GM18870 (cell line): ENCODE data around the gene GZMM.

Experiments
- ATAC-seq: cut with Tn5 transposase; IDR thresholded peaks from one replicate; pipeline ENCODE4 v1.9.1; 2021; ENCODE audit warnings: moderate library complexity; ENCODE audit not compliant: unreplicated experiment

Gene GZMM

GRCh38 chr19:533364-534058, 10.3 kb upstream of the GZMM start:
- no peak for ATAC-seq

- ATAC-seq, result no peak
These were observed 9.8 kb upstream of the GZMM start for GRCh38 chr19:534088-534487.

- no peak for ATAC-seq
These were observed 8.6 kb upstream of the GZMM start for GRCh38 chr19:535017-535835.

GRCh38 chr19:536031-536880, 7.6 kb upstream of the GZMM start:
- ATAC-seq, result no peak

GRCh38 chr19:536881-537404, 6.9 kb upstream of the GZMM start:
- ATAC-seq, result no peak

GRCh38 chr19:538641-539428, 5.0 kb upstream of the GZMM start:
- no peak for ATAC-seq

- ATAC-seq, result no peak
These were observed 4.3 kb upstream of the GZMM start for GRCh38 chr19:539429-540030.

- ATAC-seq, result no peak
These were observed 2.8 kb upstream of the GZMM start for GRCh38 chr19:540867-541637.

- ATAC-seq, result no peak
These were observed 2.2 kb upstream of the GZMM start for GRCh38 chr19:541699-542098.

GRCh38 chr19:542173-542866, 1.5 kb upstream of the GZMM start:
- no peak for ATAC-seq

- ATAC-seq, result no peak
These were observed 3.3 kb downstream of the GZMM start for GRCh38 chr19:547117-547516.

- no peak for ATAC-seq
These were observed 4.2 kb downstream of the GZMM start for GRCh38 chr19:547836-548720.

GRCh38 chr19:548886-549830, 5.3 kb downstream of the GZMM start:
- no peak for ATAC-seq

GRCh38 chr19:554817-555216, 11.0 kb downstream of the GZMM start:
- no peak for ATAC-seq

GRCh38 chr19:555474-555808, 11.6 kb downstream of the GZMM start:
- no peak for ATAC-seq

- no peak for ATAC-seq
These were observed 12.9 kb downstream of the GZMM start for GRCh38 chr19:556611-557382.
